SK-N-SH (cell line): Measurements from ENCODE around the gene LHFPL5.

Experiments
- CTCF ChIP-seq: fragments of 200-600 bp; sonication (generic); IDR thresholded peaks from 2 replicates; pipeline ENCODE4 v1.6.1; 2017; ENCODE audit warnings: antibody characterized with exemption, mild to moderate bottlenecking, moderate library complexity
- EP300 ChIP-seq, 2 experiments: IDR thresholded peaks; 2 replicates each; pipeline versions ENCODE4 v1.4.0 to v1.6.1; 2012; ENCODE audit warnings: borderline replicate concordance in 1 of 2, low read depth in 1 of 2, low read length in 1 of 2
- NFIC ChIP-seq: IDR thresholded peaks from 2 replicates; pipeline ENCODE4 v1.4.0; 2012; ENCODE audit warnings: borderline replicate concordance

GRCh38 chr6:35784200-35784599, 21.0 kb upstream of the LHFPL5 start:
- TF ChIP-seq CTCF, result no peak
- TF ChIP-seq EP300 (IDR thresholded peaks at IDR 0.05; ENCODE audit: borderline replicate concordance in 1 of 2, low read depth in 1 of 2, low read length in 1 of 2), result no peak
- TF ChIP-seq NFIC, result no peak
